HL-60 (cell line): ENCODE measurements around the gene PPHLN1.

Experiments
- DNase-seq, 2 experiments: peaks; one replicate each; pipeline ENCODE4 v3.0.0-alpha.2; 2010 to 2020; ENCODE audit warnings: low read depth in 1 of 2, low spot score in 1 of 2
- H3K27ac ChIP-seq: fragments of 250-450 bp; sonication (Bioruptor Pico); replicated peaks from 2 replicates; pipeline ENCODE4 v1.5.1; 2020; ENCODE audit warnings: mild to moderate bottlenecking, moderate library complexity
- H3K27me3 ChIP-seq: fragments of 250-450 bp; sonication (Bioruptor Pico); 2 replicates; pipeline ENCODE4 v1.5.1; 2021; ENCODE audit warnings: mild to moderate bottlenecking, moderate library complexity; ENCODE audit not compliant: insufficient read depth, poor library complexity, severe bottlenecking
- H3K4me3 ChIP-seq: replicated peaks from 2 replicates; pipeline ENCODE4 v1.5.1; 2011; ENCODE audit warnings: mild to moderate bottlenecking, control low read depth, low read length; ENCODE audit not compliant: insufficient read depth
- CTCF ChIP-seq: IDR thresholded peaks from one replicate; pipeline ENCODE4 v1.5.1; 2011; ENCODE audit warnings: low read length, control low read depth, inconsistent platforms; ENCODE audit not compliant: insufficient read depth
- GABPA ChIP-seq: IDR thresholded peaks from 2 replicates; pipeline ENCODE4 v1.6.1; 2012; ENCODE audit warnings: low read depth
- POLR2AphosphoS5 ChIP-seq: IDR thresholded peaks from 2 replicates; pipeline ENCODE4 v1.6.1; 2012; ENCODE audit warnings: low read depth
- SPI1 ChIP-seq: IDR thresholded peaks from 2 replicates; pipeline ENCODE4 v1.6.1; 2012; ENCODE audit warnings: low read depth, mild to moderate bottlenecking, borderline replicate concordance
- TF ChIP-seq, protein P1 (sequence below): IDR thresholded peaks from 2 replicates; pipeline ENCODE4 v1.6.1; 2012; ENCODE audit warnings: low read depth; ENCODE audit not compliant: insufficient replicate concordance

Gene PPHLN1

DNA sequence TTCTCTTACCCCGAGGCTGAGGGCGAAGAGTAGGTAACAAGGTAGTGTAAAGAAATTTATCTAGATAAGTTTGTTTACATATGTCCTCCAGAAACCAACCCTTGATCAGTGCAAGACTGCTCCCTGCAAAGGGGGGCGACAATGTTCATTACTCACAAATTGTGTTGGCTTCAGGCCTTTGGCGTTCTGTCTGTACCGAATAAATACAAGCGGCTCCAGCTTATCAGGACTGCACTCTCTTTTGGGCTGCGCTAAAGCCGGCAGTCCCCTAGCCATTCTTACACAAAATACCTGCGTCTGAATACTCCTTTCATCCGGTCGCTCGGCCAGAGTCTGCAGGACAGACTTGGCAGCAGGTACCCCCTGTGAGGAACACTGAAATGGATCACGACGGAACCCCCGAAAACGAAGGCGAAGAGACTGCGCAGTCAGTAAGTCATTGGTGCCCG lies 116.4 kb downstream of the PPHLN1 start:
- TF ChIP-seq, protein P1, sequence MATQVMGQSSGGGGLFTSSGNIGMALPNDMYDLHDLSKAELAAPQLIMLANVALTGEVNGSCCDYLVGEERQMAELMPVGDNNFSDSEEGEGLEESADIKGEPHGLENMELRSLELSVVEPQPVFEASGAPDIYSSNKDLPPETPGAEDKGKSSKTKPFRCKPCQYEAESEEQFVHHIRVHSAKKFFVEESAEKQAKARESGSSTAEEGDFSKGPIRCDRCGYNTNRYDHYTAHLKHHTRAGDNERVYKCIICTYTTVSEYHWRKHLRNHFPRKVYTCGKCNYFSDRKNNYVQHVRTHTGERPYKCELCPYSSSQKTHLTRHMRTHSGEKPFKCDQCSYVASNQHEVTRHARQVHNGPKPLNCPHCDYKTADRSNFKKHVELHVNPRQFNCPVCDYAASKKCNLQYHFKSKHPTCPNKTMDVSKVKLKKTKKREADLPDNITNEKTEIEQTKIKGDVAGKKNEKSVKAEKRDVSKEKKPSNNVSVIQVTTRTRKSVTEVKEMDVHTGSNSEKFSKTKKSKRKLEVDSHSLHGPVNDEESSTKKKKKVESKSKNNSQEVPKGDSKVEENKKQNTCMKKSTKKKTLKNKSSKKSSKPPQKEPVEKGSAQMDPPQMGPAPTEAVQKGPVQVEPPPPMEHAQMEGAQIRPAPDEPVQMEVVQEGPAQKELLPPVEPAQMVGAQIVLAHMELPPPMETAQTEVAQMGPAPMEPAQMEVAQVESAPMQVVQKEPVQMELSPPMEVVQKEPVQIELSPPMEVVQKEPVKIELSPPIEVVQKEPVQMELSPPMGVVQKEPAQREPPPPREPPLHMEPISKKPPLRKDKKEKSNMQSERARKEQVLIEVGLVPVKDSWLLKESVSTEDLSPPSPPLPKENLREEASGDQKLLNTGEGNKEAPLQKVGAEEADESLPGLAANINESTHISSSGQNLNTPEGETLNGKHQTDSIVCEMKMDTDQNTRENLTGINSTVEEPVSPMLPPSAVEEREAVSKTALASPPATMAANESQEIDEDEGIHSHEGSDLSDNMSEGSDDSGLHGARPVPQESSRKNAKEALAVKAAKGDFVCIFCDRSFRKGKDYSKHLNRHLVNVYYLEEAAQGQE, result no peak
- TF ChIP-seq GABPA (no peak), SPI1 (no peak)

GRCh38 chr12:42442888-42443287 lies 116.9 kb downstream of the PPHLN1 start:
- no peak overlapping the region for H3K4me3 ChIP-seq
- no peak overlapping the region for H3K27ac ChIP-seq
- no peaks in the 10 kb centered on the region for H3K27me3 ChIP-seq
- no peak for DNase-seq
- TF ChIP-seq POLR2AphosphoS5 (no peak), GABPA (no peak), SPI1 (no peak)
- TF ChIP-seq, protein P1, result no peak

More for the DNA sequence above, 116.4 kb downstream of the PPHLN1 start:
- no peak for DNase-seq
- H3K27ac ChIP-seq, result no peak overlapping the region
- no peak overlapping the region for H3K4me3 ChIP-seq
- no peaks in the 10 kb centered on the region for H3K27me3 ChIP-seq

- TF ChIP-seq GABPA (no peak), CTCF (no peak), POLR2AphosphoS5 (no peak), SPI1 (no peak)
- TF ChIP-seq, protein P1, result no peak
- no peak for DNase-seq
- H3K4me3 ChIP-seq, result no peak overlapping the region
- no peak overlapping the region for H3K27ac ChIP-seq
- no peaks in the 10 kb centered on the region for H3K27me3 ChIP-seq
These were observed 118.4 kb downstream of the PPHLN1 start for GRCh38 chr12:42444192-42444943.

DNA sequence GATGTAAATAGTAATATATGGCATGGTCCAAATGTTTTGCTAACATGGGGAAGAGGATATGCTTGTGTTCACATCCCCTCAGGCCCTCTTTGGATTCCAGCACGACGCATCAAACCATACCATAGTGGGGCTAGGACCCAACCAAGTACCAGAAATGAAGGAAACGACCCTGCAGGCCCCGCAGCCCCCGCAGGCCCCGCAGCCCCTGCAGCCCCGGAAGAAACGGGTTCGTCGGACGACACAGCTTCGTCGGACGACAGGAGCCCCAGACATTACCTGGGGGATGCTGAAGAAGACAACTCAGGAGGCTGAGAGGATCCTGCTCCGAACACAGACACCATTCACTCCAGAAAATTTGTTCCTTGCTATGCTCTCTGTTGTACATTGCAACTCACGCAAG lies 119.9 kb downstream of the PPHLN1 start:
- DNase-seq, result no peak
- Histone ChIP-seq H3K27ac (no peak overlapping the region), H3K4me3 (no peak overlapping the region), H3K27me3 (no peaks in the 10 kb centered on the region)
- TF ChIP-seq POLR2AphosphoS5 (no peak), CTCF (no peak), SPI1 (no peak), GABPA (no peak)
- TF ChIP-seq, protein P1, result no peak
